NCI-H510A (cell line): ENCODE results near the gene TBRG4.

Experiments
- DNase-seq: peaks from one replicate; lab custom pipeline; 2025; lab: John Stamatoyannopoulos, UW

Gene TBRG4

DNA sequence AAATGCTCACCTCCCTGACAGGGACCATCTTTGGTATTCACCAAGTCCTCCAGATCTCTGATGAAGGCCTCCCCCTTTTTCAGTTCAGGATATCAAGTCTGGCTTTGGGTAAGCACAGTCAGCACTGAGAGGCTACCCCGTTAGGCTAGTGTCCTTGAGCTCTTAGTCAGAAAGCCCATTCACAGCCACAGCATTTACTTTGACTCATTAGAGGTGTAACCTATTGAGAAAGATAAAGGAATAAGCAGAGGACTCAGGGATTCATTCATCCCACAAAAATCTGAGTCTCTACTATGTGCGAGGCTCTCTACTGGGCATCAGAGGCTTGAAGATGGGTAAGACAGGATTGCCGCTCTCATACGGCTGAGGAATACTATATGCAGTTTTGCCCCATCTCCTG, 32.1 kb upstream of the TBRG4 start:
- DNase-seq: no peak

DNA sequence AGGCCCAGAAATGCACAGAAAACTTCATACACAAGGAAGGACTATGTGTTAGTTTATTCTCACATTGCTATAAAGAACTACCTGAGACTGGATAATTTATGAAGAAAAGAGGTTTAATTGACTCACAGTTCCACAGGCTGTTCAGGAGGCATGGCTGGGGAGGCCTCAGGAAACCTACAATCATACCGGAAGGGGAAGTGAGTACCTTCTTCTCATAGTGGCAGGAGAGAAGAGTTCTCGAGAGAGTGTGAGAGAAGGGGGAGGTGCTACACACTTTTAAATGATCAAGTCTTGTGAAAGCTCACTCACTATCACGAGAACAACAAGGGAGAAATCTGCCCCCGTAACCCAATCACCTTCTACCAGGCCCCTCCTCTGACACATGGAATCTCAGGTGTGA, 29.3 kb upstream of the TBRG4 start:
- no peak for DNase-seq

DNA sequence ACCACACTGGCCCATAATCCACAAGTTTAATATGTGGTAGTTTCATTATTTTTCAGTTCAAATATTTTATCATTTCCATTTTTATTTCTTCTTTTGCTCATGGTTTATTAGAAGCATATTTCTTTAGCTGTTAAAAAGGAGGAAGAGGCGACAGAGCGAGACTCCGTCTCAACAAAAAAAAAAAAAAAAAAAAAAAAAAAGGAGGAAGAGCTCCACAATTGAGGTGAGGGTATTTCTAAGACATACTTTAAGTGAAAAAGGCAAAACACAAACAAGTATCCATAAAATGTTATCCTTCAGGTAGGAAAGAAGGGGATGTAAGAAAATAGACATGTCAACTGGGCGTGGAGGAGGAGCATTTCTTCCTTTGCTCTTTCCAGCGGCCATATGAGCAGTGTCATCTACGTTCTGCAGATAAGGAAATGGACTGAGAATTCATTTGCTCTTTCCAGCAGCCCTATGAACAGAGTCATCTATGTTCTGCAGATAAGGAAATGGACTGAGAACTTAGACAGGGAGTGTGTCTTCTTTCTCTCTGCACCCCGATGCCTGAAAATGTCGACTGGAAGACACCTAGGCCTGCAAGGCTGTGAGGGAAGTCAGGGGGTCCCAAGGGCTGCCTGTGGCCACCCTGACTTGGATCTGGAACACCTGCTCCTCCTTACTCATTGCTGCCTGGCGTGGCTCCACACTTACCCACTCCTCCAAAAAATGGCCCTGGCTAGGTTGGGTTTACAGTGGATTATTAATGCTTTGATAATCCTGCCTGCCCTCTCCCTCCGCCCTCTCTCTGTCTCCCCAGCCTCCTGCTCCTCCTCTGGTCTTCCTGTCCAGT, 27.2 kb upstream of the TBRG4 start:
- DNase-seq: no peak

DNA sequence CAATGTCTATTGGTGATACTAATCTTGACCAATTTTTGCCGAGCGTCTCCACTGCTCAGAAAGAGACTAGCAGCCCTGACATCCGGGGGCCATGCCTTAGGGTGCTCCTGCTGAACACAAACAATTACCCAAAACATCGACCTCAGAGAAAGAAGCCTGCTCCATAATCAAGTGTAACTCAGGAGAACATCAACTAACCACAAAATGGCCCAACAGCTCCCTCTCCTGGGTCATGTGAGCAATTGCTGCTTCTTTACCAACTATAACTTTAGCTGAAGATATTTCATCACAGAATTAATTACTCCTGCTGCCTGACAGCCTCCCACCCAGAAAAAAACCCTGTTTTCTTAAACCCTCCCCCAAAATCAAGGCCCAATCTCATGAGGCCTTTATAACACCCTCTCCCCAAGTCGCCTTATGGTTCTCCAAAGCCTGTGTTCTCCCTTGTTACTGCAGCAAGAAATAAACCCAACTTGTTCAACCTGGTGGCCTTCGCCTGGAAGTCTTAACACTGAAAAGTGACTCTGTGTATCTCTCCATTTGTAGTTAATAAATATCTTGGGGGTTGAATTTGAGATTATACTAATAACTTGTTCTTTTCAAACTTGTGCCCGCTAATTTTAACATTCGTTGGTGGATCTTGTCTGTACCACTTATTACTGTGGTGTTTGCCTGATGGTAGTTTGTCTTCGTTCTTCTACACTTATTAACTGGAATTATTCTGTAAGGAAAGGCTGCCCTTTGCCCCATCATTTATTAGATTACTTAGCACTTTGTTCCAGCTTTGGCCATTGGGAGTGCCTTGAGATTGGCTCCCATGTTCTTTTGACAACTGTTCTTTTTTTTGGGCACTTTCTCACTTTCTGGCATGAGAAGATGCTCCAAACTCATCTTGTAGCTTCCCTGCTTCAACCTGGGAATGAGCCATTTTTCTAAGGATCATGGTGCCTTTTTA, 24.9 kb upstream of the TBRG4 start:
- DNase-seq: no peak

DNA sequence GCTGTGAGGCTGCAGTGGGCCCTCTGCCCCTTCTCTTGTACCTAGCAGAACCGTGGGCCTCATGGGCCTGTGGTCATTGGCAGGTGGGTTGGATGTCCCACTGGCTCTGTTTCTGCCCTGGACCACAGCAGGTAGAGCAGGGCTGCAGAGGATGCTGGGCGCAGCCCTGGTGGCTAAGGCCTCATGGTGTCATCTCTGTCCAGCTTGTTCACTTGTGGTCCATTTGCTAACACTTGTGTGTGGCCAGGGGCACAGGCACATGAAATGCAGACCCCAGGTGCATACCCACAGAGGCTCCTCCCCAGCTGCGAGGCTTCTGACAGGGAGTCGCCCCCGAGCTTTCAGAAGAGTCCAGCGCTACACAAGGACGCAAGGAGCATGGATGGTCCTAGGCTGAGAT, 22.4 kb upstream of the TBRG4 start:
- no peak for DNase-seq

DNA sequence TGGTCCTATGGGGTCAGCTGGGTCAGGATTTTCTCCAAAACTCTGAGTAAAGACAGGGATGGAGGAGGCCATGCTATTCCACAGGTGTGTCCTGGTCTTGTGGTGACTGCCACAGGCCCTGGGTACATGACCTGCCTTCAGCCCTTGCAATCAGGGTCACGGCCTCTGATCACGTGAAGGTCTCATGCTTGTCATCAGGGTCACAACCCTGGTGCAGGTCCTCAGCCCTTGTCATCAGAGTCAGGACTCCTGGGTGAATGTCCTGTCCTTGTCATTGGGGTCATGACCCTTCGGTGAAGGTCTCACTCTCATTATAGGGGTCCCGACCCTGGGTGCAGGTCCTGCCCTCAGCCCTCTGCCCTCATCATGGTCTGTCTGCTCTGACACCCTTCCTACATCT, 21.9 kb upstream of the TBRG4 start:
- DNase-seq: no peak

DNA sequence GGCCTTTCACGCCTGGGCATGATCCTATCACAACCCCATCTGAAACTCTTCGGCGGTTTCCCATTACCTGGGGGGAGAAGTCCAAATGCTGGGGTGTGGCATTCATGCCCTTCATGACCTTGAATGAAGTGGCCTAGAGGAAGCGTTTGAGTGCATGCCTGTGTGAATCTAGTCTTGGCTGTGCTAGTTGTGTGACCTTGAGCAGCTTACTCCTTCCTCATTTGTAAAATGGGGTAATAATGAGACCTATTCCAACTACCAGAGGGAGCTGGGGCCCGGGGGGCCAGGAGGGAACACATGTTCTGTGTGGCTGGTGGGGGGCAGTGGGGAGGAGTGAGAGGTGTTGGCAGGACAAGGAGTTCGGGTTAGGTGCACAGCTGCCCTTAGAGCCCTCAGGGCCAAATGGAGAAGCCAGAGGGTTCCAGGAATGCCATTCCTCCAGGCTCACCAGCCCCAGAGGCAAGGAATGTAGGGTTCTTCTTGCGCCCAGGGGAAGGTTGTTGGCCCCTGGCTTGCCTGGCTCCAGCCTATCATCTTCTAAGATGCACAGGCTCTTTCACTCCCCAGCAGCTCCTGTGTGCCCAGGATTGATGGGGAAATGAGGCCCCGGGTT, 21.3 kb upstream of the TBRG4 start:
- DNase-seq: no peak

DNA sequence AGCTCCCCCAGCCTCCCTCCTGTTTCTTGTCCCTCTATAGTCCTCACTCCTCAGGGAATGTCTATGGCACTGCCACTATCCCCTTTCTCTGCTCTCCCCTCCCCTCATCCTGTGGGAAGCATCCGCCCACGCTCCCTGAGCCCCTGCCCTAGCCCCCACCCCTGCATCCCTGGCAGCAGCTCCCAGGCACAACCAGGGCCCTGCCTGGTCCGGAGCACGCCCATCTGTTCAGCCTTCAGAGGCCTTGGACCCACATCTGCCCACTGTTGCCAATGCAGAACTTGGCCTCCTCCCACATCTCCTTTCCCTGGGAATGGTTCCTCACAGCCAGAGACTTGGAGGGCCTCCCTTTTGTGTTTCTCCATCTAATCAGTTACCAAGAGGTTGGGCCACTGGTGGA, 20.4 kb upstream of the TBRG4 start:
- no peak for DNase-seq

DNA sequence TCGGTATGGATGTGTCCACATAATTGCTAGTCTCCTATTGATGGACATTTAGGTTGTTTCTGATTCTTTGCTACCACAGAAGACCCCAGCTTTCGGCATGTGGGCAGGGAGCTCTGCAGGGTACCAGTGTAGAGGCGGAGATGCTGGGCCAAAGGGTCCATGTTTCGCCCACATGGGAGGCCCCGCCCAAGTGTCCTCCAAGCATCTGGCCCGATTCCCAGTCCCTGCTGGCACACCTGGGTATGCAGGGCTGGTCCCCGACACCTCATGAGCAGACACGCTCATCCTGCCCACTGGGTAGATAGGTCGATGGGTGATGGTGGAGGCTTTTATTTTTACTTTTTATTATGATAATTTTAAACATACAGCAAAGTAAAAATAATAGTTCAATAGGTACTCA, 19.4 kb upstream of the TBRG4 start:
- no peak for DNase-seq

DNA sequence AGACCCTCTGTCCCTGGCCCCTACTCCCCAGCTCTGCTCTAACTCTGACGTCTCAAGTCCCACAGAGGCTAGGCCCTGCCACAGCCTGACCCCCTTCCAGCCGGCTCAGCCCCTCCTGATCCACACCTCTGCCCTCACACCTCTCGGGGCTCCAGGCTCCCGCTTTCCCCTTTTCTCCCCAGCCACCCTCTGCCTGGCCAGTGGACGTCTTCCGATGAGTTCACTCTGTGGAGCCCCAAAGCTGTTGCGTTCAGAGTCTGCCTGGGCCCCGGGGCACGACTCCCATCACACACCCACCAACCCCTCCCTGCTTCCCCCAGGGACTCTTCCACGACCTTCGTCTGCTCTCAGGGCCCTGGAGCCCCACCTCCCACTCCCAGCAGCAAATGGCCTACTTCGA, 18.4 kb upstream of the TBRG4 start:
- DNase-seq: no peak

DNA sequence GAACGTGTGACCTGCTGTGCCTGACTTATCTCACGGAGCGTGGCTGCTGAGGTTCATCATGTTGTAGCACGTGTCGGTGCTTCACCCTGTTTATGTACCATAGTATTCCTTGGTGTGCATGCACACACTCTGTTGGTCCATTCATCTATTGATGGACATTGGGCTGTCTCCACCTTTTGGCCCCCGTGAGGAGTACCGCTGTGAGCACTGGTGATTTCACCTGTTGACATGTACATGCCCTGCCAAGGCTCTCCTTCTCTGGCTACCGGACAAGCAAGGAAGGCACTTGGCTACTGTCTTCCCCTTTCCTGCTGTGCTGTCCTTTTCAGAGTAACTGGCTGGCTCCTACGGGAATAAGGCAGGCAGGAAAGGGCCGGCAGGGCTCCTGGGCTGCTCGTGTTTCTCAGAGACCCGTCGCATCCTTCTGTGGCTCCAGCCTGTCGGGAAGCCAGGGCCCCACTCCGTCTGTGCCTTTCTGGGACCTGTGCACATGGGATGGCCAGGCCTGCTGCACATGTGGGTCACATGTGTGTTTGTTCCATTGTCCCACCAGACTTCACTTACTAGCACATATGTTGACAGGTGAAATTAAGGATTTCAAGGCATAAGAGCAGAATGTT, 17.8 kb upstream of the TBRG4 start:
- DNase-seq: no peak

DNA sequence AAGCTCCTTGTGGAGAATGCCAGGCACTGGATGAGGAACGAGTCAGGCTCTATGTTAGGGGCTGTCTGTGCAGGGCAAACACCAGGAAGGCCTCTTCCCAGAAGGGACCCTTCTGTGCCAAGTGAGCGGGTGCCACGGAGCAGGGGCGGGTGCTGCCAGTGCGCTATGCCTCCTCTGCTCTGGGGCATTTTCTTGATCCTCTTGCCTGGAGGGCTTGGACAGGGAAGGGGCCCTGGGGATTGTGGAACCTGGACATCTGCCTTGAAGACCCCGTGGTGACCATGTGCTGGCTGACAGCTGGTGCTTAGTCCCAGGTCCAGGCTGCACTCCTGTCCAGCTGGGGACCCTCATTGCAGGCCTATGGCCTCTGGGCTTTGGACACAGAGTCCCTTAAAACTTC, 15.4 kb upstream of the TBRG4 start:
- no peak for DNase-seq

DNA sequence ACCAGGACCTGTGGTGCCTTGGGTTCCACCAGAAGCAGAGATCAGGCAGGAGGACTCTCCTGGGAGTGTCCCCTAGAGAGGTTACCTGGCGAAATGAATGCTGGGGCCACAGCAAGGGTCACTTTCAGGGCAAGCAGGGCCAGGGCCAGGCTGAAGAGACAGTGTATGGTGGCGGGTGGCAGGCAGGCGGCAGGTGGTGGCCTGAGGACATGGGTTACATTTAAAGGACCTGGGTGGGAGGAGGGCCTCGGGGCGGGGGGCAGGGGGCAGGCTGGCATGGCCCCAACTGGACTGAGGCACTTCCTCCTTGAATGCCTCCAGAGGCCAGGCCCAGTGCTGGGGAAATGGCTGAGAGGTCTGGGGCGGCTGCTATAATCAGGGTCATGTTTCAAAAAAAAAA, 14.7 kb upstream of the TBRG4 start:
- DNase-seq: no peak

DNA sequence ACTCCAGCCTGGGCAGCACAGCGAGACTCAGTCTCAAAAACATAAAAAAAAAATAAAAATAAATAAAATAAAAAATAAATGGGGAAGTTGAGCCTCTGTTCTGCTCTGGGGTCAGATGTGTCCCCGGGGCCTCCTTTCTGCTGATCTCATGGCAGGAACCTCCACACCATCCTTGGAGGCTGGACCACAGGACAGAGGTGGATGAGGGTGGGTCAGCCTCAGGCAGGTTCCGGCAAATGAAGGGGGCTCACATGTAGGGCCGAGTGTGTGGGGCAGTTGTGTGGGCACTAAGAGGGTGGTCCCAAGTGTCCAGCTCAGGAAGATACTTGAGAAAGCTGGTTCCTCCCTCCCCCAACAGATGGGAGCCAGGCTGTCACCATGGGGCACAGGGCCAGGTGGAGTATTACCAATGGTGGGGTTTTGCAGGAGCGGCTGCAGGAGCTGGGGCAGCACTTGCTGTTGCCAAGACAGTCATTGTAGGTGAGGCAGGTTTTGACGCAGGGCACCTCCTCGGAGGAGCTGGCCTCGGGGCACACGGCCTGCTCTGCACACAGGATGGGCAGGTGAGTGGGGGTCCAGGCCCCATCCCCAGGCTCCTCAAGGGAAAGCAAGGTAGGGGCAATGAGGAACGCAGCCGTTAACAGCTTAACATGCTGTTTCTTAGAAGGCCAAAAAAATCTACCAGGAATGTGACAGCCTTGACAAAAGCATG, 13.9 kb upstream of the TBRG4 start:
- DNase-seq: no peak

DNA sequence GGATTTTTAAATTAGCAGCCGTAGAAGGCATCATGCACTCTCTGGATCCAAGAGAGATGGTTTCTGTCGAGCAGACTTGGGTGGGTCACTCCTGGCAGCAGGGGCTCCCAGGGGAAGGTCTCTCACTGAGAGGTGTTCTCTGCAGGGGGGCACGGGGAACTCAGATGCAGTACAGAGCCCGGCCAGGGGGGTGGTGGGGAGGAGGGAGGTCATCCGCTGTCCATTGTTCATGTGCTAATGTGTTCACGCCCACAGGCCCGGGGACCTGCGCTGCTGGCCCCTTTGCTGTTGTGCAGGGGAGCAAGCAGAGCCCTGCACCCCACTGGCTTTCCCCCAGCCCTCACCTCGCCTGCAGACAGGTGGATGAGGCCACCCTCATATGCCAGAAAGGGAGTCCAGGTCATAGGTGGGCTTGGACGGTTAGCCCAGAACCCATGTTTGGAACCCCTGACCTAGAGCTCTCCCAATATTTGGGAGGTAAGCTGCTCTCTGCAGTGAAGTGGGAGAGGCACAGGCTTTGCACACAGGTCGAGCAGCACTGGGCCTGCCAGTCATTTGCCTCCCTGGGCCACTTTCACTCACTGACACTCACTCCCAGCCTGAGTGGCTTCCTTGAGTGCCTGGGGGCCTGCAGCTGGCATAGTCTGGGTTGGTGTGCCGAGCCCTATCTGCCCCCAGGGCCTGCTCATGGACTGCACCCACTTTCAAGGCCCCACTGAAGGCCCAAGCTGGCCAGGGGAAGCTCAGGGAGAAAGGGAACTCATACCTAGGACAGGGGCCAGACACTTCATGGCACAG, 12.6 kb upstream of the TBRG4 start:
- no peak for DNase-seq

DNA sequence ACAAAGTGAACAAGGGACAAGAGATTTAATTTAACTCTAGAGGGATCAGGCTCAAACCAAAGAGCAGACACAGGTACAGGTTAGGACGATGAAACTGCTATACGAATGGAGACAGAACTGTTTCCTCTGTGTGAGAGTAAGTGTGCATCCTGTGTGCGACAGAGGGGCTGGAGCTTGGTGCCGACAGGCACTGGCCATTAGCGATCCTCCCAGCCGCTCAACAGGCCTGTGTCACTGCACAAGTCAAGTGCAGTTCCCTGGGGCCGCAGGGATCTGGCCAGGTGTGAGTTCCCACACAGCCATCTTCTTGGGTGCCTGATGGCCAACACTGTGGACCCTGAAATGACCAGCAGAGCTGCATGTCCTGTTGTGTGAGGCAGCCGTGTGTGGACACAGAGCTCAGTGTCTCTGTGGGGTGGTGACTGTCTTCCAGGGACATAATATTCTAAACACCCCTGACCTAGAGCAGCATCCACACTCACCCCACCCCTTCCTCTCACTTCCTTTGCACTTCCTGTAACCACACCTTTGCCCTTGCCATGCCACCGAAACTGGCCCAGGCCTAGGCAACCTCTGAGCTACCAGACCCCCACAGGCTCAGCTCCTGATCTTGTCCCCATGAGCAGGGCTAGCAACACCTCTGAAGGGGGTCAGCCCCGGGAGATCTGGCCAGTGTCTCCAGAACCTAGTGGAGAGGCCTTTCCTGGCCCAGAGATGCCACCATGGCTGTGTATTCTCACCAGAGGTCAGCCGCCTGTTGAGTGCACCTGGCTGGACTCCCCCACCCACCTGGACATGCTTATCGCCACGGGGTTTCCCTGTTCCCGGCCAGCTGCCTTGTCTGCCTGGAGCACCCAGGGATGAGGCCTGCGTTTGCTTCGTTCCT, 11.7 kb upstream of the TBRG4 start:
- DNase-seq: no peak

DNA sequence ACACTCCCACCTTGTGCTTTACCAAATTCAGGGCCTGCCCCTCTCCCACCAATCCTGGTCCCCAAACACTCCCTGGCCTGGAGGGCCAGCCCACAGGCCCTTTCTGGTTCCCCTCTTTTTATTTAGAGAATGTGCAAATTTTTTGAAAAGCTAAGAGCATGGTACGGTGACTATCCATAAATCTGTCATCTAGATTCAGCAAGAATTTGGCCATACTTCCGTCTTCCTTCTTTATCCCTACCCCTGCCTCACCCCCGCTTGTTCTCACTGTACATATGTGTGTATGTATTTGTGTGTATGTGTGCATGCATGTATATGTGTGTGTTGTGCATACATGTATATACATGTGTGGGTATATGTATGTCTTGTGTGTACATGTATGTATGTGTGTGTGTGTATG, 8.1 kb upstream of the TBRG4 start:
- no peak for DNase-seq

DNA sequence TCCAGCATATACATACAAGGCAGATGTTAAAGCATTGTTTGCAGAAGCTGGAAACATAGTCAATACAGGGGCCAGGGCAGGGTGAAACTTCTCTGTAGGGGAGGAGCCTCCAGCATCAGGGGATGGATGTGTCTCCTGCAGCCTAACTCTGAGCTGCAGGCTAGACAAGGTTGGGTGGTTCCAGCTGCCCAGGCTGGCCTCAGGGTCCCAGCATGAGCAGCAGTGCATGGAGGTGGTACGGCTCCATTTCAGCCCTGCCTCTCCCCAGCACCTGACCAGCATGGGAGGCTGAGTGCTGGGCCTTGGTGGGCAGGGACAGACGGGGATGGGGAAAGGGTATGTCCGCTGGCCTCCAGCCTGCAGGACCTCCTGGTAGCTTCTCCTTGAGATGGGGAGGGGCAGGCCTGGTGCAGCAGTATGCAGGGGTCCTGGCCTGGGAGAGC, 7.4 kb upstream of the TBRG4 start:
- no peak for DNase-seq

DNA sequence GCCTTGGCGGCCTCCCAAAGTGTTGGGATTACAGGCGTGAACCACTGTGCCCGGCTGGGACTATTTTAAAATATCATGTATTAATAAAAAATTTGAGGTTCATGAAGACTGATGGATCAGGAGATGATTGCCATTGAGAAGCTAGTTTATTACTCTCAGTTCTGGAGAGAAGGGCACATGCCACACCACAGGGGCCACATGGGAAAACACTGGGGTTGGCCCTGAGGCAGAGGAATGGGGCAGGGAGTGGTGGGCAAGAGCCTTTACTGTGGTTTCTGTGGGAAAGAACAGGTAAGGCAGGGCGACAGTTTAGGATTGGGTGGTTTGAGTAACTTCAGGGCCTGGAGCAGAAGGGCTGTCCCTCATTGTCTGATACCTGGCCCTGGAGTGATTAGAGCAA, 6.8 kb upstream of the TBRG4 start:
- no peak for DNase-seq

DNA sequence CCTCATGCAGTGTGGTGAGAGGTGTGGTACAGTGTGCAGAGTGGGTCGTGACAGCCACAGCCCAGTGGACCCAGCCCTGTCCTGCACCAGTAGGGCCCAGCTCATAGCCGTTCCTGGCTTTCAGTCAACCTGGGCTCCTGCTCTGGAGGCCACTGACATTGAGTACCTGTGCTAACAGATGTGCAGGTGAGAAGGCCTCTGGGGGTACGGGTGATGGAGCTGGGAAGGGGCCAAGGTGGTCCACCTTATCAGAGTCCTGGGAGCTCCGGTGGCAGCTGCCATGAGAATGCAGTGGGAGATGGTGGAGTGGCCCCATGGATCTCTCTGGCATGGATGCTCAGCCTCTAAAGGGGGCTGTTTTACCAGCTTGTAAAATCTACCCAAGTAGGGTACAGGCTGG, 6.1 kb upstream of the TBRG4 start:
- DNase-seq: no peak
